OCI-M2 (cell line): ENCODE results near the gene DUSP22.
"Not testable (repeated sequence)": the region's sequence is repeated elsewhere in the genome, so short reads cannot be mapped to it uniquely, and the experiment has no call there.

Source experiments
- DNase-seq: peaks from one replicate; lab custom pipeline; 2025; ENCODE audit not compliant: unreplicated experiment; lab: John Stamatoyannopoulos, UW

The DUSP22 gene

GRCh38 chr6:377641-378020 lies 85.3 kb downstream of the DUSP22 start:
- DNase-seq, result not testable (repeated sequence)

DNA sequence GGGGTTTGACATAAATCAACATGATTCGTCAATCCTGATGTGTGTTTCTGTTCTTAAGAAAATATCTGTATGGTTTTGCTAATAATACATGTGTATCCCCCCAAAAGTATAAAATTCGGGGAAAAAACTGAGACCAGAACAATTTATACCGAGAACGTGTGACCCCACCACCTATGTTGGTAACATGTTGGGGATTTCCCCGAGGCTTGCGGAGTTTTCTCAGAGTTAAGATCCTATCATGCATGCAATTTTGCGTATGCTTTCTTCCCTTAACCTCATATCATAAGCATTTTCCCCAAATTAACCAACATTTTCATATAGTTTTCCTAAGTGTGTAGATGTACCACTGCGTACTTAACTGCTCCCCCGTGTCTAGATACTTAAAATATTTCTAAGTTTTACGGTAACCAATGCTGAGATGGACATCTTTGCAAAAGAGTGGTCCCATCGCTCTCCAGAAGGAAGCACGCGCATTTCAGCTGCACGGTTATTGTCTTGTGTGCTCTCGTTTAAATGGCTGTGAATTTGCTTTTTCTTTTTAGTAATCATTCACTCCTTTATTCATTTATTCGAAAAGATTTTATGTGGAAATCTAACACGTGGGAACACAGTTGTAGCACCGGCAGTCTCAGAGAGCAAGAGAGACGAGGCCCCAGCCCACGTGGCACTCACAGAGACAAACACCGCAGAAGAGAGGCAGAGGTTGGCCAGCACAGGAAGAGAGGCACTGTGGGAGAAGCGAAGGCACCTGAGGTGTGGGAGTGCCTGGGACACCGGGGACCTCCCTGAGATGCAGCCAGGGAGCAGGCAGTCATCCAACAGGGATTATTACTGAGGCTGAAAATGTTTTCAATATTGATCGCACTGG lies 86.0 kb downstream of the DUSP22 start:
- no peak for DNase-seq

- no peak for DNase-seq
Observed at GRCh38 chr6:378958-379409, 86.7 kb downstream of the DUSP22 start.

DNA sequence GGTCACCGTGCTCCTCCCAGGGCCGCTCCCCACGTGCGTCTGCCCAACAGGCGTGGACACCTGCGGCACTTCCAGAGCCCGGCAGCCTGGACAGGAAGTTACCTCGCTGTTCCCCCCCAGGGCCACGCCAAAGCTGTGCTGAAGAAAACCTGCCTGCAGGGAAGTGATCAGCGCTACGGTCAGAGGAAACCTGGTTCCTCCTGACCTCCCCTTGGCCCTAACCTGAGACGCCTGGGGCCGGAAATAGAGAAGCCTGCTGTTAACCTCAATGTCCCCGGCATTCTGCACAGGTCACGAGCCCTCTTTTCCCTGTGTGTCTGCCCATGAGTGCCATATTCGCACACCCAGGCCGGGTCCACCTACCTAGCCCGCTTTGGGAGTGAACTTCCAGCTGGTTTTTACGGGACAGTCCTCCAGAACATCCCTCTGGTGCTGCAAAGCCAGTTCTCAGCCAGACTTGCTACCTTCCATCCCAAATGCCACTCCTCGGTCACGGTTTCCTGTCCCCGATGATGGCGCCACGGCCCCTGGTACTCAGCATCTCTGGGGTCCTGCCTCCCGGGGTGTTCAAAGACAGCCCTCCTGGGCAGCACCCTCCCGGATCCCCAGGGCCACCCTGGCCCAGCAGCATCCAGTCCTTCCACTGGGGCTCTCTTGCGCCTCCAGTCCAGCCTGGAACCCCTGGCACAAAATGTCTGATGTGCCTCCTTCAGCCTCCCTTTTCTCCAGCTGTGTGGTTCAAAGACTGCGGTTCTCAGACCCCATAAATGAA lies 87.3 kb downstream of the DUSP22 start:
- DNase-seq, result no peak

DNA sequence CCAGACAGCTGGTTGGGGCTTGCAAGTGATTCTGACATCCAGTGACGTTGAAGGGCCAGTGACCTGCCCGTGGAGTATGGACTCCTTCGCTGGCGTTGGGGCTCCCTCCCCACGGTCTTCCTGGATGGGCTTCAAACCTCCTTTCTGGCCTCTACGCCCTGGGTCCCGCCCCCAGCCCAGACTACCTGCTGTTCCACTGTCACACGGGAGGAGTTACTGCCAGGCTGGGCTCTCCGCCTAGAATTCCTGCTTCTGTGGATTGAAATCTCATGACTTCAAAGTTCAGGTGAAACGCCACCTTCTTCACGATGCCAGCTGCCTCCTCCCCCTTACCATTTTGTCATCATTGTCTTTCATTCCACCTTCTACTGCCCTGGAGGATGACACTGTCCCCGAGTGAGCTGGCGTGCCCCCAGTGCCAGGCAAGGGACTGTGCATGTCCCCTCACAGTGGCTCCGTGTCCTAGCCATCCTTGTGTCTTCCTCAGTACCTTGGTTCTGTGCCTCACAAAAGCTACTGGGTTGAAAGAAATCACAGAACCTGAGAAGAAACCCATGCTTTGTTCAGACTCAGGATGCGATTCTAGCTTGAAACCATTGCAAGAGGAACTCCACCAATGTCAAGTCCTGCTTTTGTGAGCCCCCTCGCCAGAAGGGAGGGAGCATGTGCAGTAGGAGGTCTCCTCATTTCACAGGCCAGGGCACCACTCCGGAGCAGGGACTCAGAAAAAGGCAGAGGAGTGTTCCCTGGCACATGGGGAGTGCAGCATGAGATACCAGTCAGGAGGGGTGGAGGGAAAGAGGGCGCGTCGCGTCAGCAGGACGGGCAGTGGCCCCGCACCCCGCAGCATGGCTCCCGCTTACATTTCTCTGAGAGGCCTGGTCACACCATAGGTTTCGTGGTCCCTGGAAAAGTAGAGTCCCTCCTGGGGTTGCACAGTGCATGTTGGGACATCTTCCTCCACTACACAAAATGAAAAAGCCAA lies 88.2 kb downstream of the DUSP22 start:
- DNase-seq, result no peak

GRCh38 chr6:381742-382461 lies 89.6 kb downstream of the DUSP22 start:
- no peak for DNase-seq

- no peak for DNase-seq
Observed at GRCh38 chr6:382883-383810, 90.9 kb downstream of the DUSP22 start.

DNA sequence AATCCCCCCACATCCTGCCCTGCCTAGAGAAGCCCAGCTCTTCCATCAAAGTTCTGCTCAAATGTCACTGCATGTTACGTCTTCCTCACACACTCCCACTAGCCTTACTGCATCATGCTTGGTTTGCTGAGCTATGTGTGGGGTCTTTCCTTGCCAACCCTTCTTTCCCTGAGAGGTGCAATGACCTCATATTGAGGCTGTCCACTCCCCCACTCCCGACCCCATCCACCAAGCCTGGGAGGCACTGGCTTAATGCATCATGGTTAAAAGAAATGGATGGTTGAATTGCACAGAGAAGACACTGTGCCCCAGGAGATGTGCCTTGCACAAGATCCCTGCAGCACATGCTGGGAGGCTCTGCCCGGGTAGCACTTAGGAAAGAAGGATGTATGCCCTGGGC lies 91.6 kb downstream of the DUSP22 start:
- no peak for DNase-seq

- no peak for DNase-seq
Observed at GRCh38 chr6:384898-385297, 92.6 kb downstream of the DUSP22 start.

DNA sequence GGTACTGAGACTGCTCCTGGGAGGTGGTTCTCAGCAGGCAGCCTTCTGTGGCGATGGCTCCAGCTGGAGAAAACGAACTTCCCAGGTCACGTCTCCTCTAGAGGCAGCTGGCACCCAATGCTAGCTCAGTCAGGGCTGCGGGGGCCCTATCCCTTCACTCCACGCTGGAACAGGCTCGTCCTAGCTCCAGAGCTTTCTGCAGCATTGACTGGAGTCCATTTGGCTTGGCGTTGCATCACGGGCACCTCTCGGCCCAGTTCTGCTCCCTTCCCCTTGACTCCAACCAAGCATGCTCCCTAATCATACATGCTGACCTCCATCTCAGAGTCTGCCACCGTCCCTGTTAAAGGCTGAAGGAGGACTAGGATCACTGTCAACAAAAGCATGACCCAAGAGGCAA lies 93.3 kb downstream of the DUSP22 start:
- no peak for DNase-seq

- DNase-seq, result no peak
Observed at GRCh38 chr6:386688-387266, 94.5 kb downstream of the DUSP22 start.

GRCh38 chr6:387293-387741 lies 95.0 kb downstream of the DUSP22 start:
- no peak for DNase-seq

DNA sequence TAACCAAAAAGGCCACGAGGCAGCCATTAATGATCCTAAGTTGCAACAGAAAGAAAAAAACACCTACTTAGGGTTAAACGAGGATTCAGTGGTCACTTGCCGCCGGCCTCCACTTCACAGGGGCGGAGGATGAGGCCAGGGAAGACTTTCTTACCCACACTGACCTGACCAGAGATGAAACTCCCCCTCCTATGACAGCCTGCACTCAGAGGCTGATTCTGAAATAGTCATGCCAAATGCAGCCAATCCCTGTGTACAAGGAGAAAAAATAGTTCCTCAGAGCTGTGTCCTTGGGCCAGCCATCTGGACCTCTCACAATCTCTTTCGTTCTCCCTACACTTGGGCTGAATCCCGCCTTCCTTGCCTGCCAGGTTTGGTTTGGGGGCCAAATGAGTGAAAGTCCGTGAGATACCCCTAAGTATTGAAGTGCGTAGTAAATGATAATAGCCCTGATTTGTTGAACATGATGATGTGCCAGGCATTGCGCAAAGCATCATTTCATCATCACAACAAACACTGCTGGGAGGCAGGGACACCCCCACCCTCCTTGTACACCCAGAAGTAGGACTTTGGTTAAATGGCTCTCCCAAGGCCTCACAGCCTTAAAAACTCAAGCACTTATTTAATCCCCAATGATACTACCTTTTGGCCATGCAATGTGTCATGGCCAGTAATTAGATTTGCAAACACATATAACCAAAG lies 96.1 kb downstream of the DUSP22 start:
- DNase-seq, result no peak

- DNase-seq, result no peak
Observed at GRCh38 chr6:389143-389542, 96.9 kb downstream of the DUSP22 start.

DNA sequence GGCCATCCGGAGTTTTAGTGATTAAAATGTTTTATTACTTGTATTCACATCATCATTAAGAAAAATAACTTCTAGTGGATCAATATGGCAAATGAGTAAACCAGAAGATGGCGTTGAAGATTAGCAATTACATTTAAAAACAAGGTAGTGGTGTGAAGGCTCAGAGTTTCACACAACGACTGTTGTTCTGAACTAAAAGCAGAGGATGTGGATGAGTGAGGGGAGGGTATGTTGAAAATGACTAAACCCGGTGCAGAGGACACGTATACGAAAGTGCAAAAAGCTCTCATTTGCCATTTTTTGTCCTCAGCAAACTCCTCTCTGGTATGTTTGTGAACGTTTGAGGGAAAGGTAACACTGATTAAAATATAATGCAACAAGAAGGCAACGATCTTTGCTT lies 97.3 kb downstream of the DUSP22 start:
- no peak for DNase-seq

GRCh38 chr6:390914-391558 lies 98.7 kb downstream of the DUSP22 start:
- no peak for DNase-seq

GRCh38 chr6:391559-392440 lies 99.5 kb downstream of the DUSP22 start, which contains the start of gene IRF4:
TSS of gene IRF4 (plus strand) at chr6:391752. CDS start at chr6:393153, 1,401 bp downstream.
- no peak for DNase-seq
